Activated CD4-positive, alpha-beta T cell treated with anti-CD3 and anti-CD28 coated beads, Interleukin-10, Interleukin-2, amounts not matched to agents 100 ng/mL and 50 ng/mL, durations not matched to agents 16 hours and 8 hours (primary cell): ENCODE results near the gene TEKT2.

Experiments used
- DNase-seq: peaks from one replicate; pipeline ENCODE4 v3.0.0-alpha.2; 2020

TEKT2 gene

DNA sequence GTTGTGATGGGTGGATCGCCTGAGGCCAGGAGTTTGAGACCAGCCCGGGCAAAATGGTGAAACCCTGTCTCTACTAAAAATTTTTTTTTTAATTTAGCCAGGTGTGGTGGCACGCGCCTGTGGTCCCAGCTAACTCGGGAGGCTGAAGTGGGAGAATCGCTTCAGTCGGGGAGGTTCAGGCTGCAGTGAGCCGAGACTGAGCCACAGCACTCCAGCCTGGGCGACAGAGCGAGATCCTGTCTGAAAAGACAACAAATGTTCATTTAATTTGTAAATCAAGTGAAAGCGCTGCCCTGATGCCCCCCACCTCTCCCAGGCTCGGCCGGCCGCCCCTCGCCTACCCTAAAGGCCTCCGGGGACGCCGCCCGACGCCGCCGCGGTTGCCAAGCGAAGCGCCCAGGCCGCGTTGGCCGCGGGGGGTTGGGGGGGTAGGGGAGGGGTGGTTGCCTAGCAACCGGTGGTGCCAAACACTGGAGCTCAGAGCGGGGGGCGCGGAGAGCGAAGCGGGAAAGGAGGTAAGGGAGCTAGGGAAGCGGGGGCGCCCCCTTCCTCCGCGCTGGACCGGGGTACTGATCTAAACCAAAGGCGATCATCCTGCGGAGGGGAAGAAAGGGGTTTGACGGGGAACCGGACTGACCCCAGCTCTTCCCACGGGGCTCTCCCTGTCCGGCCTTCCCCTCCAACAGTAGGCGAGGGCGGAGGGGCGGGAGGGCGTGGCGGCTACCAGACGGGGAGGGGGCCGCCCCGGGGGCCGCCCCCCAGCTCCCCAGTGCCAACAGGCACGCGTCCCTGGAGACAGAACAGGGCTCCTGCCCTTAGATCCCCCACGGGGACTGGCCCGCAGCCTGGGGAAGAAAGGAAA lies at the start of gene TEKT2:
TEKT2 (plus strand) TSS at position 460 of the 862 bp plus-strand sequence. CDS start 828 bp downstream, outside the sequence.
- no peak for DNase-seq

- no peak for DNase-seq
These were observed 49.2 kb upstream of the TEKT2 start for GRCh38 chr1:36034692-36035091.

- DNase-seq = no peak
These were observed 48.7 kb upstream of the TEKT2 start for GRCh38 chr1:36035154-36035553.

GRCh38 chr1:36040238-36040637 lies 43.7 kb upstream of the TEKT2 start:
- no peak for DNase-seq

DNA sequence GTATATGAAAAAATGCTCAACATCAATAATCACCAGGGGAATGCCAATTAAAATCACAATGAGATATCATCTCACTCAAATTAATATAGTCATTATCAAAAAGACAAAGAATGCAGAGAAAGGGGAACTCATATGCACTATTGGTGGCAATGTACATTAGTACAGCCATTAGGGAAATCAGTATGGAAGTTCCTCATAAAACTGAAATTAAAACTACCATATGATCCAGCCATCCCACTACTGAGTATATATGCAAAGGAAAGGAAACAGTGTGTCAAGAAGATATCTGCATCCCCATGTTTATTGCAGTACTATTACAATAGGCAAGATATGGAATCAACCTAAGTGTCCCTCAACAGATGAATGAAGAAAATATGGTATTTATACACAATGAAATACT lies 32.1 kb upstream of the TEKT2 start:
- no peak for DNase-seq

- no peak for DNase-seq
These were observed 29.9 kb upstream of the TEKT2 start for GRCh38 chr1:36053978-36054377.

DNA sequence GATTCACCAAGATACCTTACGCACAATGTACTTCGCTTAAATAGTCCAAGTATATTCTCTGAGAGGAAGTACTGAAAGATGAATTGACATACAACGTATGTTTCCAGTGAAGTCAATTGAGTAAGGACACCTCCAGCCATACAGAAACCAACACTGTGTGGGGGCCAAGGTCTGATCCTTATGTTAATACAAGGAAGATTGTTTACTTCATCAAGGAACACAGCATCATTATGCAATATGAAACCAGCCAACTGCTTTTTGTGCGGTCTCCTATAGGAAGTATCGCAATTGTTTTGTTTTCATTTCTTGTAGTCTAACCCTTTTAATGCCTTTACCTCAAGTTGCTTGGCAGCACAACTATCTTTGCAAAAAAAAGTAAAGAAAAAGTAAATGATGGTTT lies 28.2 kb upstream of the TEKT2 start:
- no peak for DNase-seq

DNA sequence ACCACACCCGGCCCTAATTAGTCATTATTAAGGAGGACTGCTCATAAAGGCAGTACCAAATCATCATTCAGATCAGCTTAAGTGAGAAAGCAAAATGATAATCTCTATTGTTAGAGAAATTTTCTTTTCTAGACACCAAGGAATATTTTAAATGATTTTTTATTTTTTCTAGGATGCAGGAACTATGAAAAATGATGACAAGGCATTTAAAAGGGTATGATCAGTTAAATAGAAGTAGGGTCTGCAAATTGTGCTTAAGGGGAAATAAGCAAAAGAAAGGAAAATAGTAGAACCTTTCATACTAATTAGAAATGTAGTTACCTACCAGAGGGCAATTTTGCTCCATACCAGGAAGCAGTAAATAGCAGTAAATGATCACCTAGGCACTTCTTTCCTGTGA lies 21.6 kb upstream of the TEKT2 start:
- no peak for DNase-seq

GRCh38 chr1:36067871-36068270 lies 16.0 kb upstream of the TEKT2 start:
- DNase-seq = no peak

GRCh38 chr1:36068866-36069265 lies 15.0 kb upstream of the TEKT2 start:
- DNase-seq = no peak

- DNase-seq = no peak
These were observed 13.5 kb upstream of the TEKT2 start for GRCh38 chr1:36070349-36070748.

DNA sequence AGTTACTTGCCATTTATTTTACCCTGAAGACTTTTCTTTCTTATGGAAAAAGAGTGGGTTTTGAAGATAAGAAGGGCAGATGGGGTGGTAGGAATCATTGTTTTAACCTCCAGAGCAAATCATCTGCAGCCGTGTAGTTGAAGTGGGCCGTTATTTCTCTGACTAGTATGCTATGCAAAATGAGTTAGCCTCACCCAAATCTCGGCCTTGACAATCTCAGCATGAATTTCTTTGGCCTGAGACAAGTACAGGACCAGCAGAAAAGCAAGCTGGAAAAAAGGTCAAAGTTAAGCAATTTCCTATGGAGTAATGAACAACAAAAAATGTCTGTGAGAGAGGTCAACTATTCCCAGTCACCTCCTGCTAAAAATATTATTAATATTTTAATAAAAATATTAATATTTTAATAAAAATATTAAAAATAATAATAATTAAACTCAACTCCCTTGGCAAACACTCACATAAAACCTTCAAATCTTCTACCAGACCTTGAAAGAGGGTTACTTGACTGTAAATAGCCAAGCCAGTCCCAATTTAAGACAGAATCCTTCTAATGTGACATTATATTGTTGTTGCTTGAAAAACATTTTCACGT lies 6.8 kb upstream of the TEKT2 start:
- DNase-seq = no peak

DNA sequence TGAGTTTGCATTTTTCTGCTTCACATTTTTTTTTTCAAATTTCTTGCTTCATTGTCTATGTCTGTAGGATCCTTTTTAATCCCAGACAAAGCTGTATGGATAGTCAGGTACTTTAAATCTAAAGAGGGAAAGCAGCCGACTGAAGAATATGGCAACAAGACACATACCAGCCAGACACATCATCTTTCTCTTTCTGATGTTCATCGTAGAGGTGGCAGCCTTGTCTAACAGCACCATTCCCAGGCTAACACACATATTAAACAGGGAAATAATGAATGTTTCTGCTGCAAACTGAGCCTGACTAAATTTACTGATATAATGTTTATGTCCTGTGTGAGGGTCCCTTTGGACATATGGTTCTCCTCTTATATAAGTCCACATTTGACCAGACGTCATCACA lies 3.7 kb upstream of the TEKT2 start:
- no peak for DNase-seq

DNA sequence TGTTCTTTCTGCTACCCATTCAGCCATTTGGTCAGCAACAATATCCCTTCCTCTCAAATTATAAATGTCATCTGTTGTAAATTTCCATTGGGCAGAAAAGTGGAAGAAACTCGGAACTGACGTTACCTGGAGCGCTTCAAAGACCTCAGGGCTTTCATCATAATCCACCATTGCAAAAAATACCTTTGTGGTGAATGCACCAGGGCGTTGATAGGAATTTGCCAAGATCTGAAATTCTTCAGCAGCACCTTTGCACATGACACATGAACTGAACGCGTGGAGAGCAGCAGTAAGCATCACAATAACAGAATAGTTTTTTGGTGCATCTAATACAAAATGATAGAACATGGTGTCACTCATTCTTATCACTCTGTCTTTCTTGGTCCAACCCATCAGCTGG lies 3.1 kb upstream of the TEKT2 start:
- DNase-seq = no peak

GRCh38 chr1:36081926-36082485 lies 1.9 kb upstream of the TEKT2 start:
- DNase-seq = no peak

- DNase-seq = no peak
These were observed 675 bp upstream of the TEKT2 start for GRCh38 chr1:36083219-36083618.

DNA sequence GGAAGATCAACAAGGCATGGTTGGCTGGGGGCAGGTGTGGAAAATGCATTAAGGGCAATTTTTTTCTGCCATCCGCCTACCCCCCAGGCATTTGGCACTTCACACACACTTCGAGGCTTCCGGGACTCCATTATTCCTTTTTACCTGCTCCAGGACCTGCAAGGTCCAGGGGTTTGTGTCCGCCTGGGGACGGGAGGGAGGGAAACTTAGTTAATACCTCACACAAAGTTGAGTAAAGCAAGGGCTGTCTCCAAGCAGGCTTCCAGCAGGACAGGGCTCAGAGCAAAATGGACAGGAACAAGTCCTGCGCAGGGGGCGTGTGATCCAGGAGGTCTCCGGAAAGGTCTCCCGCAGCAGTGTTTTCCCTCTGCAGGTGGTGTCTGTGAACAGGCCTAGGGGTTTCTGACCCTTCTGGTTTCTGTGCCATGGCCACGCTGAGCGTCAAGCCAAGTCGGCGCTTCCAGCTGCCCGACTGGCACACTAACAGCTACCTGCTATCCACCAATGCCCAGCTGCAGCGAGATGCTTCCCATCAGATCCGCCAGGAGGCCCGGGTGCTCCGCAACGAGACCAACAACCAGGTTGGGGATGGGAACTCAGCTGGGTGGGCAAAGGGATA lies 712 bp downstream of the TEKT2 start:
- no peak for DNase-seq

GRCh38 chr1:36085126-36085525 lies 1.2 kb downstream of the TEKT2 start:
- no peak for DNase-seq

DNA sequence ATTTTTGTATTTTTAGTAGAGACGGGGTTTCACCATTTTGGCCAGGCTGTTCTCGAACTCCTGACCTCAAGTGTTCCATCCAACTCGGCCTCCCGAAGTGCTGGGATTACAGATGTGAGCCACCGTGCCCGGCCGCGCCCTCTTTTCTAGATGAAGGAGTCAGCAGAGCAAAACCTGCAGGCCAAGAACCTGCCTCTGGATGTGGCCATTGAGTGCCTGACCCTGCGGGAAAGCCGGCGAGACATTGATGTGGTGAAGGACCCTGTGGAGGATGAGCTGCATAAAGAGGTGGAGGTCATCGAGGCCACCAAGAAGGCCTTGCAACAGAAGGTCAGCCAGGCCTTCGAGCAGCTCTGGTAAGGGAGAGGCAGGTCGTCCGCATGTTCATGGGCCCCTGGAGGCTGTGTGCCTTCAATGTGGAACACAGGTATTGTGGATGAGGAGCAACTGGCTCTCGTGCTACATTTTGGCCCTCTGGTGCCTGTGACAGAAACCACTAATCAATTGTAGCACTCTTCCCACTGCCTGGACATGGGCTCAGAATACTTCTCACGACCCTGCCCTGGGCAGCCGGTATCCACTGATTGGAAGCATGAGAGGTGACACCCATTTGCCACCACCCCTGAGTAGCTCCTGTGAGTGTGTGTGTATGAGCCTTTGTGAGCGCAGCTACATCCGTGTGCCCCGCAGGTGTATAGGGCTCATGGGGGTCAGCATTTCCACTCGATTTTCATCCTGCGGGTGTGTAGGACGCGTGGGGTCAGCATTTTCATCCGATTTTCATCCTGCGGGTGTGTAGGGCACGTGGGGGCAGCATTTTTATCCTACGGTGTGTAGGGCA lies 2.0 kb downstream of the TEKT2 start:
- no peak for DNase-seq

DNA sequence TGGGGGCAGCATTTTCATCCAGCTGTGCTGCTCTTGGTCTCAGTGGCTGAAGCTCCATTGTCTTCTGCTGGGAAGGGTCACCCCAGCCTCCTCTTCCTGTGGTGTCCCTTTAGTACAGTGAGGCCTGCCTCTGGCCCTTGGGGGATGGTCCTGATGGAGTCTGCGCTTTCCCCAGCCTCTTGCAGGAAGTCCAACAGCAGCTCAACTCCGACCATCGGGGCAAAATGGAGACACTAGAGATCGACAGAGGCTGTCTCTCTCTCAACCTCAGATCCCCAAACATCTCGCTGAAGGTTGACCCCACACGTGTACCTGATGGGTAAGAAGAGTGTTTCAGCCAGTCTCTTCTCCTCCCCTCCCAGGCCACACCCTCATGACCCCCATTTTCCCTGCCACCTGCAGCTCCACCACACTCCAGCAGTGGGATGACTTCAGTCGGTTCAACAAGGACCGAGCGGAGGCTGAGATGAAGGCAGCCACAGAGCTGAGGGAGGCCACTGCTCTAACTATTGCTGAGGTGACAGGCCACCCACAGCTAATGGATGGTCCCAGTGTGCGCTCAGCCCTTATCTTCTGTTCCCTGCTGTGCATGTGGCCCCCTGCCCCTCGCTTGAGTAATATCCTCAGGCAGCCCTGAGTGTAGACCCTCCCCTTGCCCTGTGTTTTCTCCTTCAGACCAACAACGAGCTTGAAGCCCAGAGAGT lies 2.8 kb downstream of the TEKT2 start:
- no peak for DNase-seq

DNA sequence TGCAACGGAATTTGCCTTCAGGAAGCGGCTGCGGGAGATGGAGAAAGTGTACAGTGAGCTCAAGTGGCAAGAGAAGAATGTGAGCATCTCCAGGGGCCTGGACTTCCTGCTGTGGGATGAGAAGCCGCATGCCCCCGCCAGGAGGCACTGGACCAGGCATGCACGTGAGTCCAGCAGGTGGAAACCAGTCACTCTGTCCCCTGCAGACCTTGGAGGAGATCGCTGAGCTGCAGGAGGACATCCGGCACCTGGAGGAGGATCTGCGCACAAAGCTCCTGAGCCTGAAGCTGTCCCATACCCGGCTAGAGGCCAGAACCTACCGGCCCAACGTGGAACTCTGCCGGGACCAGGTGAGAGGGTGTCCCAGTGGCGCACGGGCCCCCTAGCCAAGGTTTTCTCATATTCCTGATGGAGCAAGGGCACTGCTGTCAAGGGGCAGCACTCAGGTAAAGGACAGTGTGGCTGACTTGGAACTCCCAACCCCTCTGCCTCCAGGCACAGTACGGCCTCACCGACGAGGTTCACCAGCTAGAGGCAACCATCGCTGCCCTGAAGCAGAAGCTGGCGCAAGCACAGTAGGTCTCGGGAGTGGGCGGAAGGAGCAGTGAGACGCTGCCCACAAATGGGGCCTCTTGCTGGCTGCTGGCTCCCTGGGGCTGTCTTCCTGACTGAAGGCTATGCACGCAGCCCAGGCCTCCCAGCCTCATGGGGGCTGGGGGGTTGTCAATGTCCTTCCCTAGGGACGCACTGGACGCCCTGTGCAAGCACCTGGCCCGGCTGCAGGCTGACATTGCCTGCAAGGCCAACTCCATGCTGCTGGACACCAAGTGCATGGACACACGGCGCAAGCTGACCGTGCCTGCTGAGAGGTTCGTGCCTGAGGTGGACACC lies 3.6 kb downstream of the TEKT2 start:
- DNase-seq = no peak
